ENCODE measurements around the gene ADH1C.

The ADH1C gene

DNA sequence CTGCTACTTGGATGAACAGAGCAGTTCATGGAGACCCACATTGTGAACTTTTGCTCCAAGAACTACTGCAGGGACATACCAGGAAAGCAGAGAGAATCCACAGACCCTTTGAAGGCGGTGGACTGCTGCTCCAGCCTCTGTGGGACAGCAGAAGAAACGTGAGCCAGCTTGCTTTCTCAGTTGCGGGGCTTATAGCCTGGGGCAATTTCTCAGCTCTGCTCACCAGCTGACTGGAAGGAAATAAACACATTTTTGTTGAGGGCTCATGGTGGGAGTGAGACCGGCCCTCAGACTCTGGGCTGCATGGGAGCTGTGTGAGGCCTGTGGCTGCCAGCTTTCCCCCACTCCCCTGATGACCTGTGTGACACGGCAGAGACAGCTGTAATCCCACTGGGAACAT lies 59.2 kb downstream of the ADH1C start:
- peak; percentile 56 for DNase-seq

DNA sequence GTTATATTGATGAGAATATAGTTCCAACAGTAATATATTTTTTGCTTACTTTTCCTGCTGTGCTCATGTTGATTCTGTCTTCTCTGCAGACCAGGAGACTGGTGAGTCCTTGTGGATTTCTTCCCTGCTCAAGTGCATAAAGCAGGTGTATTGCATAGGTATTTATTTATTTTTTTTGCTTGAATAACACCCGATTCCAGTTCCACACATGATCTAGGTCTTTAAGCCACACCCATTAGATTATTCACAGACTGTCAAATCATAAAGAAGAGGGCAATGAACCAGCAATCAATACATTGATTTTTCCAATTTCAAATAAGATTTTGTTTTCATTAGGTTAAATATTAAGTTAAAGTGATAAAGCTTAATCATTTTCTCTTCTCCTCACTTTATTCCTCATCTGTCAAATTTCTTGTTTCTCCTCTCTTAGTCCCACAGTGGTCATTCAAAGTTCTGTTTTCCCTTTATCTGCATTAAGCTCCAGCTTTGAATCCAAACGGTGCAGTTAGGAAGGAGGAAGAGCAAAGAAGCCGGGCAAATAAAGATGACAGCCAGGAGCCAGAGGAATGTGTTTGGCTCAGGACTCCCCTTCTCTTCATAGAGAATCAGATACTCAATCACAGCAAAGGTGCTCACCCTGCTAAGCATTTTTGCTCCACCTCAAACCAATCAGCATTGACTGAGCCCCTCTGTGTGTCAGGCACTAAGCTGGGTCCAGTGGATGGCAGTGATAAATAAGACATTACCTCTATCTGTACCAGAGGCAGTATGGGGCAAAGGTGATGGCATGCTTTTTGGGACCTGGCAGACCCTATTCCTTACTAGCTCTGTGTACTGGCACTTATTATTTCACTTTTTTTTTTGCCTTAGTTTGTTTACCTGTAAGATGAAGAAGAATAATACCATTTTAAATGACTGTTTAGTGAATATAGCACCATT lies 61.4 kb downstream of the ADH1C start, which contains the start of gene ADH1A:
ADH1A (minus strand) TSS at position 138 of the 939 bp plus-strand sequence; CDS start at position 67, 71 bp downstream.
- no peak for DNase-seq

Data from islet precursor cell (in vitro differentiated cells).